Muscle of arm (tissue), 14 donors: ENCODE data around the gene SLIT2. TPM values are rescaled to one million over a fixed set of nuclear protein-coding genes. Genes with fewer than 3 reads are reported as not detected.

Source experiments
- DNase-seq: peaks from one replicate; pipeline ENCODE4 v3.0.0-alpha.2; 2013
- long read RNA-seq, 11 donors: transcript quantifications; one replicate each; lab custom pipeline, GENCODE V29; 2026
- polyA plus RNA-seq, 12 donors: library from polyadenylated mRNA; unstranded; fragments of 120-200 nt; gene quantifications; one replicate each; pipeline ENCODE4 v1.2.1, GENCODE V29; 2013; ENCODE audit not compliant: insufficient read length in 12 of 12

SLIT2 gene
- polyA plus RNA-seq: 10 to 100 TPM in 8 of 12 donors, 1 to 10 TPM in 3, not detected in 1; 6.2 to 41.0 (median 12.1) TPM
- long read RNA-seq, donor 1, full-length matches to known transcripts: 2 of 9 reads
- long read RNA-seq, donor 1, partial matches to known transcripts: 7 of 9 reads
- long read RNA-seq, donor 1, other reads (novel, unspliced or antisense): 0 of 9 reads
- long read RNA-seq, donor 2: 0 reads
- long read RNA-seq, donor 3: 0 reads
- long read RNA-seq, donor 4: 0 reads
- long read RNA-seq, donor 5: 0 reads
- long read RNA-seq, donor 6: 0 reads
- long read RNA-seq, donor 7: 0 reads
- long read RNA-seq, donor 8: 0 reads
- long read RNA-seq, donor 9, partial matches to known transcripts: 0 of 1 reads
- long read RNA-seq, donor 9, other reads (novel, unspliced or antisense): 0 of 1 reads
- long read RNA-seq, donor 10: 0 reads
- long read RNA-seq, donor 11: 0 reads

GRCh38 chr4:20251796-20252655 lies at the start of gene SLIT2:
Gene SLIT2 (plus strand): TSS chr4:20251905. CDS start chr4:20253816, 1,911 bp downstream.
- DNase-seq: peak; percentile 84

GRCh38 chr4:20203508-20203907 lies 48.2 kb upstream of the SLIT2 start:
- DNase-seq: peak; percentile 57

- no peak for DNase-seq
Measured at GRCh38 chr4:20217521-20217920, 34.2 kb upstream of the SLIT2 start.

GRCh38 chr4:20217951-20218350 lies 33.8 kb upstream of the SLIT2 start:
- DNase-seq: no peak

GRCh38 chr4:20219521-20219920 lies 32.2 kb upstream of the SLIT2 start:
- no peak for DNase-seq

GRCh38 chr4:20237894-20238537 lies 13.7 kb upstream of the SLIT2 start:
- DNase-seq: no peak

GRCh38 chr4:20248155-20248558 lies 3.5 kb upstream of the SLIT2 start:
- peak; percentile 68 for DNase-seq

GRCh38 chr4:20249333-20249732 lies 2.4 kb upstream of the SLIT2 start:
- DNase-seq: no peak

GRCh38 chr4:20251031-20251795 lies 492 bp upstream of the SLIT2 start:
- DNase-seq: peak; percentile 46

- peak; percentile 45 for DNase-seq
Measured at GRCh38 chr4:20252656-20253282, 1.1 kb downstream of the SLIT2 start.

GRCh38 chr4:20253283-20253734 lies 1.6 kb downstream of the SLIT2 start:
- DNase-seq: no peak

GRCh38 chr4:20253735-20254409 lies 2.2 kb downstream of the SLIT2 start:
- DNase-seq: peak; percentile 50

- peak; percentile 59 for DNase-seq
Measured at GRCh38 chr4:20254511-20255250, 3.0 kb downstream of the SLIT2 start.

GRCh38 chr4:20255251-20255586 lies 3.5 kb downstream of the SLIT2 start:
- DNase-seq: no peak

GRCh38 chr4:20255823-20256222 lies 4.1 kb downstream of the SLIT2 start:
- no peak for DNase-seq

- DNase-seq: no peak
Measured at GRCh38 chr4:20256381-20256881, 4.7 kb downstream of the SLIT2 start.

- no peak for DNase-seq
Measured at GRCh38 chr4:20259707-20260106, 8.0 kb downstream of the SLIT2 start.

GRCh38 chr4:20260821-20261220 lies 9.1 kb downstream of the SLIT2 start:
- no peak for DNase-seq

GRCh38 chr4:20262221-20262620 lies 10.5 kb downstream of the SLIT2 start:
- no peak for DNase-seq
